Suppressor macrophage treated with lipopolysaccharide for 4 hours (primary cell): ENCODE measurements around the gene ZNF420.
"Not testable (repeated sequence)": the region's sequence is repeated elsewhere in the genome, so short reads cannot be mapped to it uniquely, and the experiment has no call there.

ENCODE experiments used
- DNase-seq: peaks from one replicate; pipeline ENCODE4 v3.0.0-alpha.2; 2020

The ZNF420 gene

DNA sequence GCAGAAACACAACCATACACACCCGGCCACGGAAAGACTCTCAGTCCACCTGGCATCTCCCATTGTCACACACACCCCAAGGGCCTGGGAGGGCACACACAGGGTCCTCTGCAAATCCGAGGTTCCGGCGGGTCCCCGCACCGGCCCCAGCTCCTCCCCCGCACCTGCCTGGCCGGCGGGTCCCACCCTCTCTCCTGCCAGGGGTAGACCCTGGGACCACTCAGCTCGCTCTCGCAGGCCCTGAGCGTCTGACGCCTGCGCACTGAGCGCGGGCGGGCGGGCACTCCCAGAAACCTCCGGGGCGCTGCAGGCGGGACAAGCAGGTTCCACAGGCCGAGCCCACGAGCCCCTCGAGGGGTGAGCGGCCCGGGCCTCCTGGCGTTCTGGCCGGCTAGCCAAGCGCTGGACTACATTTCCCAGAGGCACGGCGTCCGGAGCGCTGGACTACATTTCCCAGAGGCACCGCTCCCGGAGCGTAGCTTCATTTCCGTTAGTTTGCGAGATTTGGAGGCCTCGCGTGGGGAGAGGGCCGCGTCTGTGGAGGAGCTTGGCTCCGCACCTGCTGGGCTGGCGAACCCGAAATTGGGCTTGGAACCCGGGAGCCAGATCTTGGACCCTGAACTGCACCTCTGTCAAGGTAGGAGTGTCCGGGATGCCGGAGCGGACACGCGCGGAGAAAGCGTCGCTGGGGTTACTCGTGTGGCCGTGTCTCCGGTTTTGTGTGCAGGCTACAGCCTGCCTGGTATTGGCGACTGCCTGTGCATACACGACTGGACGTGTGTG lies at the start of gene ZNF420:
Gene ZNF420, plus strand, starts transcription at position 500 of the 783 bp plus-strand sequence. CDS start 10,686 bp downstream, outside the sequence.
- DNase-seq, result peak; percentile 94

DNA sequence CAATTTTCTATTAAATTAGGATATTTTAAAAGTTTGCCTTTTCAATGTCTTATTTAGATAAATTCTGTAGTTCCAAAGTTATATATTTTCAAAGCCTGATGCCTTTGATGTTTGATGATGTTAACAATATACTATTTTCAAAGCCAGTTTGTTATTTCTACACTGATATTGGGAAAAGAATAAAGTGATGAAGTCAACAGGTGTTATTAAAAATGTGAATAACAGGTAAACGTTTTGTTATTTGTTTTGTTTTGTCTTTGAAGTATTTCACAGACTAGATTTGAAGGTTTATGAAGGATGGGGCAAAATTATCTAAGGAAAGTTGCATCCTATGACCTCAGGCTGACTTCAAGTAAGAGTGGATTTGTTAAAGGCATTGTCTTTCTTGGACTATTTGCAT lies 33.1 kb upstream of the ZNF420 start:
- DNase-seq, result no peak

DNA sequence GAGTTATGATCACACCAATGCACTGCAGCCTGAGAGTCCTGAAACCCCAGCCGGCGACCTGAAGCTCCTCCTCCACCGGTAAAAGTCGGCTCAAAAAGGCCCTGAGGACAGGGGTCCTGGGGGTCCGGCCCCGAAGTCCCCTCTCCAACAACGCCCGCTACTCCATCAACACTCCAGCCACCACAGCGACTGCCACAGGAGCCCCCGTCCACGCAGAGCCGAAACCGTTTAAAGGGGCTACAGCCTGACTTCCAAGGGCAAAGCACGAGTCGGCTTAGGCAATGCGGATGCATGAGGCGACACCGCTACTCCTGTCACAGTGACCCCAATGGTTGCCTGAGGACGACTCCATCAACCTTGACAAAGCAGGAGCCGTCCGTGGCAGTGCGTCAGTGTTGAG lies 22.9 kb upstream of the ZNF420 start:
- DNase-seq, result no peak

DNA sequence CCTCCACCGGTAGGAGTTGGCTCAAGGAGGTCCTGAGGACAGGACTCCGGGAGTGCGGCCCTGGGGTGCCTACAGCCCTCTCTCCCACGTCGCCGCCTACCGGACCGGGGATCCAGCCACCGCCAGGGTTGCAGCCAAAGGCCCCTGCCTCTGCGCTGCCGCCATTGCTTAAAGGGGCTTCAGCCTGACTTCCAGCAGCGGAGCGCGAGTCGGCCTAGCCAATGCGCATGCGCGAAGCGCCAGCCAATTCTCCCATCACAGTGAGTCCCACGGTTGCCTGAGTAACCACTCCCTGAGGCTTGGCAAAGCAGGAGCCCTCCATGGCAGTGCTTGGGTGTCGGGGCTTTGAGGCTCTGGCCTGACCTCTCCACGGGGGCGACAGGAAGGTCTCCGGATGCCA lies 21.5 kb upstream of the ZNF420 start:
- no peak for DNase-seq

DNA sequence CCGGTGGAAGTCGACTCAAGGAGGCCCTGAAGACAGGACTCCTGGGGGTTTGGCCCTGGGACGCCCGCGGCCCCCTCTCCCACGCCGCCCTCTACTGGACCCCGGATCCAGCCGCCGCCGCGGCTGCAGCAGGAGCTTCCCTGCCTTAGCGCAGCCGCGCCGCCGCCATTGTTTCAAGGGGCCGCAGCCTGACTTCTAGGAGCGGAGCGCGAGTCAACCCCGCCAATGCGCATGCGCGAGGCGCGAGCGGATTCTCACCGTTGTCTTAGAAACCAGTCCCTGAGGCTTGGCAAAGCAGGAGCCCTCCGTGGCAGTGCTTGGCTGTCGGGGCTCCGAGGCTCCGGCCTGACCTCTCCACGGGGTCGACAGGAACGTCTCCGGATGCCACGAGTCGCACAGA lies 19.1 kb upstream of the ZNF420 start:
- no peak for DNase-seq

DNA sequence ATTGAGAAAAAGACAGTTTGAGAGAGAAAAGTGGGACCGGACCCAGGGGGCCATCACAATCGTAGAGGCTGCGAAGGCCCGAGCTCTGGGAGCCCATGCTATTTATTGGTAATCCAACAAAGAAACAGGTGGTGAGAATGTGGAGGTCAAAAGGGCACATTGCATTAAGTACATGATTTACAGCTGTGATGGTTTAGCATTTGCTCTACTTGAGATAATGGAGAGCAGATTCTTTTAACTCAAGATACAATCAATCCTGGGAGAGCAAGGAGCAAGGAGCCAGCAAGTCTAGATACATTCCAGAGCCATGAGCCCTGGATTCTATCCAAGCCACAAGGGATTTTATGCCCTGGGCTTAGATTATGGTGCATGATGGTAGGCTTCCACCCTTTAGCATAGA lies 13.3 kb upstream of the ZNF420 start:
- not testable (repeated sequence) for DNase-seq

DNA sequence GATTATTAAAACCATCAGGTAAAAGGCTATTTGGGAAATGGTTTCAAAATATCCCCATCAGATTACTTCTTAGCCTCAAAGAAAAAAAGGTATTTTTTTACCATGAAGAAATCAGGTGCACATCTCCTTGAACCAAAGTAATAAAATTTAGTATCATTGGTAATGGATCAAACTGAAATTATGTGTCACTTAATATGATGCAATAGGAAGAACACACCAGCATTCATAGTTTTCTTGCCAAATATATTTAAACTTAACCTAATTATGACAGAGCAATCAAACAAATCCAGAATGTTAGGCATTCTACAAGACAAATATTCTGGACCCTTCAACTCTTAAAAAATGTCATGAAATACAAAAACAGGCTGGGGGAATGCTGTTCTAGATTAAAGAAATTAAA lies 4.1 kb upstream of the ZNF420 start:
- DNase-seq, result no peak

DNA sequence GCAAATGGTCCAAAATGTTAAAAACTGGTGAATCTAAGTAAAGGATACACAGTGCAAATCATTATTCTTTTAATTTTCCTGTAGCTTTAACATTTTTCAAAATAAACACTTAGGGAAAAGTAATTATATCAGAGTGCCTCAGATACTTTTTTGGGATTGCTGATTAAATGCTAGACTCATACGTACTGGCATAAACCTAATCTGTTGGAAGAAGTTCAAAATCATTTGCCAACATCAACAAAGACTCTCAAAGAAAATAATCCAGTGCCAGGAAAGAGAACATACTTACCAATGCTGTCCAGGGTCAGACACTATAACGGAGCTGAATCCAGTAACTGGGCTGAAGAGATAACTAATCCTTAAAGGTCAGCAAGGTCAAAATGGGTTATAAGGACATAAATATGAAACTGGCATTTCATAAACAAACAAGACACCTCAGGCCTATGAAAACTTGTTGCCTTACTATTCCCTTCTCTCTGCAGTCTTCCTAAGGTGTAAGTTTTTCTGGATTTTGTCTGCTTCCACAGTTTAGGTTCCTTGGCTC lies 3.3 kb upstream of the ZNF420 start:
- DNase-seq, result no peak

DNA sequence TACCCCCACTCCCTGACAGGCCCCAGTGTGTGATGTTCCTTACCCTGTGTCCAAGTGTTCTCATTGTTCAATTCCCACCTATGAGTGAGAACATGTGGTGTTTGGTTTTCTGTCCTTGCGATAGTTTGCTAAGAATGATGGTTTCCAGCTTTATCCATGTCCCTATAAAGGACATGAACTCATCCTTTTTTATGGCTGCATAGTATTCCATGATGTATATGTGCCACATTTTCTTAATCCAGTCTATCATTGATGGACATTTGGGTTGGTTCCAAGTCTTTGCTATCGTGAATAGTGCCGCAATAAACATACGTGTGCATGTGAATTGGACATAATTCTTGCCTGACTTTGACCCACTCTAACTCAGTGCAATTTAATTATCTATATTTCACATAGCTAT lies 1.7 kb upstream of the ZNF420 start:
- not testable (repeated sequence) for DNase-seq

DNA sequence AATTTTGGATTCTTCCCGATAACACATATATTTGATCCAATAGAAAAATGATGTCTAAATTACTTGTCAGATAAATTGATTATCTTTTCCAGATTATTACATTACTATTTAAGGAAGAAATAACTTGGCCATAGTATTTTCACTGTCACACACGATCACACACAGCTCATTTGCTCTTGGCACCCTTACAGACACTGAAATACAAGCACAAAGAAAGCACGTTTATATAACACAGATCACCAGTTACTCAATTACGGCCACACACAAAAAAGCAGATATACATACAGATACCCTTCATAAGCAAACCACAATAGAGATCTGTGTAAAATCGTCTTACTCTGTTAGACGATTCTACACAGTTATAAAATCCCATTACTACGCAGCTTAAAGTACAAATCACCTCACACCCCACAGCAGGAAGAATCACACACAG lies 716 bp upstream of the ZNF420 start:
- DNase-seq, result peak; percentile 0

DNA sequence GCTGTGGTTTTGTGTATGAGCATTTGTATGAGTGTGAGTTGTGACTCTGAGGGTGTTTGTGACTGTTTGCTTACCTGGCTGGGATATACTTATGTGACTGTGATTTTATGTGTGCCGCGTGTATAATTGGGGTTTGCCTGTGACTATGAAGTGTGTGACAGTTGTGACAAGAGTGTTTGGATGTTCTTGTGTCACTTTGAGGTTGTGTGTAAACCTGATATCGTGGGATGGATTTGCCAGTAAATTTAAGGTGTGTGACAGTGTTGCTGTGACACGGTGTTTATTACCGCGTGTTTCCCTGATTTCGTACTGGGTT lies 442 bp downstream of the ZNF420 start:
- no peak for DNase-seq

DNA sequence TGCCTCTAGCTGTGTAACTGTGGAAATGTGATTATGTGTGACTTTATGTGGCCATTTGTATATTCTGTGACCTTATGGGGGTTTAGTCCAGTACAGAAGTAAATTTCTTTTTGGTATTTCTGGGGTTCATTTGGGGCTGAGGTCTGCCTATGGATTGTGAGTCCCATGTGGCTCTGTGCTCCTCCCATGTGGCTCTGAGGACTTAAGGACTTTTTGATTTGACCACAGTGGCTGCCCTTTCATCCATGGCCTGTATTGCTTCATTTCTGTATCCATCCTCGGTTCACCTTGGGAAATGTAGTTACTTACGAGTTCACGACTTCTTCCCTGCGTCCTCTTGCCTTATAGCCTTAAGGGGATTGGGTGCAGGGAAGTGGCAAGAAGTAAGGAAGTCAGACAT lies 1.0 kb downstream of the ZNF420 start:
- no peak for DNase-seq

DNA sequence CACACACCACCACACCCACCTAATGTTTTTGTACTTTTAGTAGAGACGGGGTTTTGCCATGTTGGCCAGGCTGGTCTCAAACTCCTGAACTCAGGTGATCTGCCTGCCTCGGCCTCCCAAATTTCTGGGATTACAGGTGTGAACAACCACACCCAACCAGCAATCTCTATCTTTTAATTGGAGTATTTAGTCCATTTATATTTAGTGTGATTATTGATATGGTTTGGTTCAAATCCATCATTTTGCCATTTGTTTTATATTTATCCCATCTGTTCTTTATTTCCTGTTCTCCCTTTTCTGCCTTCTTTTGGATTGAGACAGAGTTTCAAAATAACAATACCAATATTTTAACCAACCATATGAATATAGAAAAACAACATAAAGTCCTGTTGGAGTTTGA lies 4.1 kb downstream of the ZNF420 start:
- DNase-seq, result no peak

DNA sequence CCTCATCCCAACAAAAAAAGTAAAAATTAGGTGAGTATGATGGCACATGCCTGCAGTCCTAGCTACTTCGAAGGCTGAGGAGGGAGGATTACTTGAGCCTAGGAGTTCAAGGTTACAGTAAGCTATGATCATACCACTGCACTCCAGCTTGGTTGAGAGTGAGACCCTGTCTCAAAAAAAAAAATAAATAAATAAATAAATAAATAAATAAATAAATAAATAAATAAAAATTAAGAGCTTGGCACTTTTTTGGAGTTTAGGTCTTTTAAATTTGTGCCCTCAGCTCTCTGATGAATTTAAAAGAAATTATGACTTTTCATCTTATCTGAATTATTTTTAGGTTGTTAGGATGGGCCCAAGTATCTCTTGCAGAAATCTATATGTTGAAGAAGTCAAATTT lies 8.9 kb downstream of the ZNF420 start:
- DNase-seq, result no peak

DNA sequence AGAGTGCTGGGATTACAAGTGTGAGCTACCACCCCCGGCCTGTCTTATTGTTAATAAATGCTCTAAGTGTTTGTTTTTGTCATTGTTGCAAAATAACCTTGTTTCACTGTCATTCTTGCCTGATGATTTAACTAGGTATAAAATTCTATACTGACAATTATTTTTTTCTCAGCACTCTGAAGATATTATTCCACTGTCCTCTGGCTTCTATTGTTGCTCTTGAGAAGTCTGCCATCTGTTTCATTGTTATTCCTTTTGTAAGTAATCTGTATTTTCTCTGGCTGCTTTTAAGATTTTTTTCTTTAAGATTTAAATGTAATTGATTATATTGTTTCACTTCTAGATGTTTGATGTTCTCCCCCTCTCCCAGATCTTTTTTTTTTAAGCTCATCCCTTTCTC lies 17.6 kb downstream of the ZNF420 start:
- DNase-seq, result no peak

DNA sequence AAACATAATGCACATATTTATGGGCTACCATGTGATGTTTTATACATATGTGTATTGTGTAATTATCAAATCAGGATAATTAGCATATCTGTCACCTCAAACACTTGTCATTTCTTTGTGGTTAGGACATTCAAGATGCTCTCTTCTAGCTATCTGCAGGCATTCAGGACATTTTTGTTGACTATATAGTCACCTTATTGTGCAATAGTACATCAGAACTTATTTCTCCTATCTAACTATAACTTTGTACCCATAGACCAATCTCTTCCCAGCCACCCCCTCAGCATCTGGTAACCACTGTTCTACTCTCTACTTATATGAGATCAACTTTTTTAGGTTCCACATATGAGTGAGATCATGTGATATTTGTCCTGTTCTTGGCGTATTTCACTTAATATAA lies 20.3 kb downstream of the ZNF420 start:
- DNase-seq, result no peak

DNA sequence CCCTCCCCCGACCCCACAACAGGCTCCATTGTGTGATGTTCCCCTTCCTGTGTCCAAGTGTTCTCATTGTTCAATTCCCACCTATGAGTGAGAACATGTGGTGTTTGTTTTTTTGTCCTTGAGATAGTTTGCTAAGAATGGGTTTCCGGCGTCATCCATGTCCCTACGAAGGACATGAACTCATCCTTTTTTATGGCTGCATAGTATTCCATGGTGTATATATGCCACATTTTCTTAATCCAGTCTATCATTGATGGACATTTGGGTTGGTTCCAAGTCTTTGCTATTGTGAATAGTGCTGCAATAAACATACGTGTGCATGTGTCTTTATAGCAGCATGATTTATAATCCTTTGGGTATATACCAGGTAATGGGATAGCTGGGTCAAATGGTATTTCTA lies 25.9 kb downstream of the ZNF420 start:
- not testable (repeated sequence) for DNase-seq

DNA sequence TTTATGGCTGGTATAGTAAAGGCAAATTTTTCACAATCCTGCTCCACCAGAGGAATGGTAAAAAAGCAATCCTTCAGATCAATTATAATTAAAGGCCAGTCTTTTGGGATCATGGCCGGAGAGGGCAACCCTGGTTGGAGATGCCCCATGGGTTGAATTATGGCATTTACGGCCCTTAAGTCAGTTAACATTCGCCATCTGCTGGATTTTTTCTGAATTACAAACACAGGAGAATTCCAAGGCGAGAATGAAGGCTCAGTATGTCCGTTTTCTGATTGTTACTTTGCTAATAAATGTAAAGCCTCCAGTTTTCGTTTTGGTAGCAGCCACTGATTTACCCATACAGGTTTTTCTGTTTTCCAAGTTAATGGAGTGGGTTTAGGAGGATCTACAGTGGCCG lies 33.5 kb downstream of the ZNF420 start:
- not testable (repeated sequence) for DNase-seq

DNA sequence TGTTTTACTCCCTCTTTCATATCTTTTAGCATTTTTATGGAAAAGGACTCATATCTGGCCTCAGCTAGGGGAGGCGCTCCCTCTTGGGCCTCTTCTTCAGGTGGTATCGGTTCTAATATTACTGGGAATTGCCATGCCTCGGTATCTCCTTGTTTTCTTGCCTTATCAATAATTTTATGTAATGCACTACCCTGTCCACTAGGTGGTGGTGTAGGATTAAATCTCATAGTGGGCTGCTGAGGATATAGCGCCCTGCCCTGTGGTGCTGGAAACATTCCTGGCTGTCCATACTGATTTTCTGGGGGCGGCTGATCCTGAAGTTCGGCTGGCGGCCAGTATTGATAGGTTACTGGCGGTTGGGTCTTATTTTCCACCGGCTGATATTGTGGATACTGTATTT lies 35.8 kb downstream of the ZNF420 start:
- DNase-seq, result no peak

DNA sequence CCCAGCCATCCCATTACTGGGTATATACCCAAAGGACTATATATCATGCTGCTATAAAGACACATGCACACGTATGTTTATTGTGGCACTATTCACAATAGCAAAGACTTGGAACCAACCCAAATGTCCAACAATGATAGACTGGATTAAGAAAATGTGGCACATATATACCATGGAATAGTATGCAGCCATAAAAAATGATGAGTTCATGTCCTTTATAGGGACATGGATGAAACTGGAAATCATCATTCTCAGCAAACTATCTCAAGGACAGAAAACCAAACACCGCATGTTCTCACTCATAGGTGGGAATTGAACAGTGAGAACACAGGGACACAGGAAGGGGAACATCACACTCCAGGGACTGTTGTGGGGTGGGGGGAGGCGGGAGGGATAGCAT lies 43.9 kb downstream of the ZNF420 start:
- DNase-seq, result not testable (repeated sequence)

DNA sequence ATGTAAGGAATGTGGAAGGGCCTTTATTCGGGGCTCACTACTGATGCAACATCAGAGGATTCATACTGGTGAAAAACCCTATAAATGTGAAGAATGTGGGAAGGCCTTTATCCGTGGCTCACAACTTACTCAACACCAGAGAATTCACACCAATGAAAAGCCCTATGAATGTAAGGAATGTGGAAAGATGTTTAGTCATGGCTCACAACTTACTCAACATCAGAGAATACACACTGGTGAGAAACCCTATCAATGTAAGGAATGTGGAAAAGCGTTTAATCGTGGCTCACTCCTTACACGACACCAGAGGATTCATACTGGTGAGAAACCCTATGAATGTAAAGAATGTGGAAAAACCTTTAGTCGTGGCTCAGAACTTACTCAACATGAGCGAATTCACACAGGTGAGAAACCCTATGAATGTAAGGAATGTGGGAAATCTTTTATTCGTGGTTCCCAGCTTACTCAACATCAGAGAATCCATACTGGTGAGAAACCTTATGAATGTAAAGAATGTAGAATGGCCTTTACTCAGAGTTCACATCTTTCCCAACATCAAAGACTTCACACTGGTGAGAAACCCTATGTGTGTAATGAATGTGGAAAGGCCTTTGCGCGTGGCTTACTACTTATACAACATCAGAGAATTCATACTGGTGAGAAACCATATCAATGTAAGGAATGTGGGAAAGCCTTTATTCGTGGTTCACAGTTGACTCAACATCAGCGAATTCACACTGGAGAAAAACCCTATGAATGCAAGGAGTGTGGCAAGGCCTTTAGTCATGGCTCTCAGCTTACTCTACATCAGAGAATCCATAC lies 50.0 kb downstream of the ZNF420 start:
- DNase-seq, result no peak

DNA sequence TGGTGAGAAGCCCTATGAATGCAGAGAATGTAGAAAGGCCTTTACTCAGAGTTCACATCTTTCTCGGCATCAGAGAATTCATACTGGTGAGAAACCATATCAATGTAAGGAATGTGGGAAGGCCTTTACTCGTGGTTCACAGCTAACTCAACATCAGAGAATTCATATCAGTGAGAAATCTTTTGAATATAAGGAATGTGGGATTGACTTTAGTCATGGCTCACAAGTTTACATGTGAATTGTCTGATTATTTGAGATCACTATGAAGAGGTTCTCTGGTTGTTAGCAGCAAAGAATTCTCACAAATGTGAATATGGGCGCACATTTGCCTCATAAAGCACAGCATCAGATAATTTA lies 50.6 kb downstream of the ZNF420 start:
- no peak for DNase-seq

DNA sequence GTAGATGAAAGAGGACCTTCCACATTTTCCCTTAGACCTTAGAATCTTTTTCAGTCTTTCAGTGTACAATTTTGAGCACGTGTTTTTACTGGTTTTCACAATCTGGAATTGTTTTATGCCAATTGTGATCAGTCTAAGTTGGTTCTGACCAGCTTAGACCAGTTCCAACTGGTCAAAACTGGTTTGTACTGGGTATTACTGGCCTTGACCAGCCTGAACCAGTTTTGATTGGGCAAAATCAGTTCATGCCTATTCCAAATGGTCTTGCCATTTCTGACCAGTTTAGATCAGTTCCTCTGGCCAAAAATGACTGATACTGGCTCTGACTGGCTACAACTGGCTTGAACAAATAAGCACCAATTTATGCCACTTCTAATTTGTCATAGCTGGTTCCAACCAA lies 57.9 kb downstream of the ZNF420 start:
- no peak for DNase-seq

DNA sequence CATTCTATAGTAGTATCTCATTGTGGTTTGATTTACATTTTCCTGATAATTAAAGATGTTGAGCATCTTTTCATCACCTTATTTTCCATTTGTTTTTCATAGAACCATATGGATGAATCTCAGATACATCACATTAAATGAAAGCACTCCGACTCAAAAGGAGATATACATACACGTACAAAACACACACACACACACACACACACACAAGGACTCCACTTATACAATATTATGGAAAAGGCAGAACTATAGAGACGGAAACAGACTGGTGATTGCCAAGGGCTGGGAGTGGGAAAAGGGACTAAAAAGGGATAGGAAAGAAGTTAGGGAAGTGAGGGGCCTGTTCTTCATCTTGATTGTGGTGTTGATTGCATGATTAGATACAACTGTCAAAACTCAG lies 70.0 kb downstream of the ZNF420 start:
- DNase-seq, result no peak
